ENCODE measurements around the gene IFNGR1. TPM values are rescaled to one million over a fixed set of nuclear protein-coding genes. Genes with fewer than 3 reads are reported as not detected.

Gene IFNGR1
- total and polyA plus RNA-seq, 10 of the 15 experiments (the other 5 are each of a cell fraction or from before 2014, with no cell fraction given): 89.0 to 296 (median 138) TPM

DNA sequence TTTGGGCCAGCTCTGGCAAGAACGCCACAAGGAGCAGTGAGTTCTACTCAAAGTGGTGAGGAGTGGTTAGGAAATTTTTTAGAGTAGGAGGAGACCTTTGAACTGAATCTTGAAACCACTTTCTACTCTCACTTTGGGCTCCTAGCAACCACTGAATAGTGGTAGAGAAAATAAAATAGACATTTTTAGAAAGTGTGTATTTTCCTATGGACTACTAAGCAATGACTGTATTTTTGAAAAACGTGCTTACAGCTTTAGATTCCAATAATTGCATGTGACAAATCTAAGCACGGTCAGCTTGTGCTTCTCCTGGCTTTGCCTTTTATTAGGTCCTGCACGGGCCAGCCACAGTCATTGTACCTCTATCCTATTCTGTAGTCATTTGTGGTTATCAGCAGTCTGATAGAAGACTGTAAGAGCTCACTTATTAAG is 8.7 kb upstream of the IFNGR1 start (continued):
- TF ChIP-seq SUZ12 (IDR thresholded peaks at IDR 0.05; ENCODE audit: unreplicated experiment) (no peak), RCOR1 (conservative IDR thresholded peaks at IDR 0.05; ENCODE audit: low read depth, low read length) (no peak), ZNF217 (IDR thresholded peaks at IDR 0.05) (no peak), CEBPB (IDR thresholded peaks at IDR 0.05; ENCODE audit: borderline replicate concordance in 1 of 2, low read depth in 2 of 2, low read length in 2 of 2) (no peak), ZNF384 (IDR thresholded peaks at IDR 0.05; ENCODE audit: borderline replicate concordance, low read depth, low read length) (no peak), TCF7 (IDR thresholded peaks at IDR 0.05; ENCODE audit: borderline replicate concordance) (peak; percentile 56; the same call in 1 of the 2 replicates), PAX8 (IDR thresholded peaks at IDR 0.05) (no peak), MYC (IDR thresholded peaks at IDR 0.05; ENCODE audit: insufficient read depth, insufficient read length, insufficient replicate concordance, low read length, severe bottlenecking) (no peak), HCFC1 (IDR thresholded peaks at IDR 0.05; ENCODE audit: low read length) (no peak), POLR2AphosphoS2 (IDR thresholded peaks at IDR 0.05; ENCODE audit: low read depth, low read length) (no peak), IKZF2 (IDR thresholded peaks at IDR 0.05) (peak; percentile 79 to 84; a peak in 3 of 4 replicates), FOXM1 (IDR thresholded peaks at IDR 0.05; ENCODE audit: low read depth, low read length) (0 out of 2 replicates have a peak, but pooled peaks have one; percentile 31)
- TF ChIP-seq, protein P1, sequence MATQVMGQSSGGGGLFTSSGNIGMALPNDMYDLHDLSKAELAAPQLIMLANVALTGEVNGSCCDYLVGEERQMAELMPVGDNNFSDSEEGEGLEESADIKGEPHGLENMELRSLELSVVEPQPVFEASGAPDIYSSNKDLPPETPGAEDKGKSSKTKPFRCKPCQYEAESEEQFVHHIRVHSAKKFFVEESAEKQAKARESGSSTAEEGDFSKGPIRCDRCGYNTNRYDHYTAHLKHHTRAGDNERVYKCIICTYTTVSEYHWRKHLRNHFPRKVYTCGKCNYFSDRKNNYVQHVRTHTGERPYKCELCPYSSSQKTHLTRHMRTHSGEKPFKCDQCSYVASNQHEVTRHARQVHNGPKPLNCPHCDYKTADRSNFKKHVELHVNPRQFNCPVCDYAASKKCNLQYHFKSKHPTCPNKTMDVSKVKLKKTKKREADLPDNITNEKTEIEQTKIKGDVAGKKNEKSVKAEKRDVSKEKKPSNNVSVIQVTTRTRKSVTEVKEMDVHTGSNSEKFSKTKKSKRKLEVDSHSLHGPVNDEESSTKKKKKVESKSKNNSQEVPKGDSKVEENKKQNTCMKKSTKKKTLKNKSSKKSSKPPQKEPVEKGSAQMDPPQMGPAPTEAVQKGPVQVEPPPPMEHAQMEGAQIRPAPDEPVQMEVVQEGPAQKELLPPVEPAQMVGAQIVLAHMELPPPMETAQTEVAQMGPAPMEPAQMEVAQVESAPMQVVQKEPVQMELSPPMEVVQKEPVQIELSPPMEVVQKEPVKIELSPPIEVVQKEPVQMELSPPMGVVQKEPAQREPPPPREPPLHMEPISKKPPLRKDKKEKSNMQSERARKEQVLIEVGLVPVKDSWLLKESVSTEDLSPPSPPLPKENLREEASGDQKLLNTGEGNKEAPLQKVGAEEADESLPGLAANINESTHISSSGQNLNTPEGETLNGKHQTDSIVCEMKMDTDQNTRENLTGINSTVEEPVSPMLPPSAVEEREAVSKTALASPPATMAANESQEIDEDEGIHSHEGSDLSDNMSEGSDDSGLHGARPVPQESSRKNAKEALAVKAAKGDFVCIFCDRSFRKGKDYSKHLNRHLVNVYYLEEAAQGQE (IDR thresholded peaks at IDR 0.05; ENCODE audit: low read depth, low read length): no peak
- TF ChIP-seq, protein P2, sequence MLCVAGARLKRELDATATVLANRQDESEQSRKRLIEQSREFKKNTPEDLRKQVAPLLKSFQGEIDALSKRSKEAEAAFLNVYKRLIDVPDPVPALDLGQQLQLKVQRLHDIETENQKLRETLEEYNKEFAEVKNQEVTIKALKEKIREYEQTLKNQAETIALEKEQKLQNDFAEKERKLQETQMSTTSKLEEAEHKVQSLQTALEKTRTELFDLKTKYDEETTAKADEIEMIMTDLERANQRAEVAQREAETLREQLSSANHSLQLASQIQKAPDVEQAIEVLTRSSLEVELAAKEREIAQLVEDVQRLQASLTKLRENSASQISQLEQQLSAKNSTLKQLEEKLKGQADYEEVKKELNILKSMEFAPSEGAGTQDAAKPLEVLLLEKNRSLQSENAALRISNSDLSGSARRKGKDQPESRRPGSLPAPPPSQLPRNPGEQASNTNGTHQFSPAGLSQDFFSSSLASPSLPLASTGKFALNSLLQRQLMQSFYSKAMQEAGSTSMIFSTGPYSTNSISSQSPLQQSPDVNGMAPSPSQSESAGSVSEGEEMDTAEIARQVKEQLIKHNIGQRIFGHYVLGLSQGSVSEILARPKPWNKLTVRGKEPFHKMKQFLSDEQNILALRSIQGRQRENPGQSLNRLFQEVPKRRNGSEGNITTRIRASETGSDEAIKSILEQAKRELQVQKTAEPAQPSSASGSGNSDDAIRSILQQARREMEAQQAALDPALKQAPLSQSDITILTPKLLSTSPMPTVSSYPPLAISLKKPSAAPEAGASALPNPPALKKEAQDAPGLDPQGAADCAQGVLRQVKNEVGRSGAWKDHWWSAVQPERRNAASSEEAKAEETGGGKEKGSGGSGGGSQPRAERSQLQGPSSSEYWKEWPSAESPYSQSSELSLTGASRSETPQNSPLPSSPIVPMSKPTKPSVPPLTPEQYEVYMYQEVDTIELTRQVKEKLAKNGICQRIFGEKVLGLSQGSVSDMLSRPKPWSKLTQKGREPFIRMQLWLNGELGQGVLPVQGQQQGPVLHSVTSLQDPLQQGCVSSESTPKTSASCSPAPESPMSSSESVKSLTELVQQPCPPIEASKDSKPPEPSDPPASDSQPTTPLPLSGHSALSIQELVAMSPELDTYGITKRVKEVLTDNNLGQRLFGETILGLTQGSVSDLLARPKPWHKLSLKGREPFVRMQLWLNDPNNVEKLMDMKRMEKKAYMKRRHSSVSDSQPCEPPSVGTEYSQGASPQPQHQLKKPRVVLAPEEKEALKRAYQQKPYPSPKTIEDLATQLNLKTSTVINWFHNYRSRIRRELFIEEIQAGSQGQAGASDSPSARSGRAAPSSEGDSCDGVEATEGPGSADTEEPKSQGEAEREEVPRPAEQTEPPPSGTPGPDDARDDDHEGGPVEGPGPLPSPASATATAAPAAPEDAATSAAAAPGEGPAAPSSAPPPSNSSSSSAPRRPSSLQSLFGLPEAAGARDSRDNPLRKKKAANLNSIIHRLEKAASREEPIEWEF (IDR thresholded peaks at IDR 0.05; ENCODE audit: insufficient replicate concordance, low read depth, low read length): no peak
- TF ChIP-seq, protein P3, sequence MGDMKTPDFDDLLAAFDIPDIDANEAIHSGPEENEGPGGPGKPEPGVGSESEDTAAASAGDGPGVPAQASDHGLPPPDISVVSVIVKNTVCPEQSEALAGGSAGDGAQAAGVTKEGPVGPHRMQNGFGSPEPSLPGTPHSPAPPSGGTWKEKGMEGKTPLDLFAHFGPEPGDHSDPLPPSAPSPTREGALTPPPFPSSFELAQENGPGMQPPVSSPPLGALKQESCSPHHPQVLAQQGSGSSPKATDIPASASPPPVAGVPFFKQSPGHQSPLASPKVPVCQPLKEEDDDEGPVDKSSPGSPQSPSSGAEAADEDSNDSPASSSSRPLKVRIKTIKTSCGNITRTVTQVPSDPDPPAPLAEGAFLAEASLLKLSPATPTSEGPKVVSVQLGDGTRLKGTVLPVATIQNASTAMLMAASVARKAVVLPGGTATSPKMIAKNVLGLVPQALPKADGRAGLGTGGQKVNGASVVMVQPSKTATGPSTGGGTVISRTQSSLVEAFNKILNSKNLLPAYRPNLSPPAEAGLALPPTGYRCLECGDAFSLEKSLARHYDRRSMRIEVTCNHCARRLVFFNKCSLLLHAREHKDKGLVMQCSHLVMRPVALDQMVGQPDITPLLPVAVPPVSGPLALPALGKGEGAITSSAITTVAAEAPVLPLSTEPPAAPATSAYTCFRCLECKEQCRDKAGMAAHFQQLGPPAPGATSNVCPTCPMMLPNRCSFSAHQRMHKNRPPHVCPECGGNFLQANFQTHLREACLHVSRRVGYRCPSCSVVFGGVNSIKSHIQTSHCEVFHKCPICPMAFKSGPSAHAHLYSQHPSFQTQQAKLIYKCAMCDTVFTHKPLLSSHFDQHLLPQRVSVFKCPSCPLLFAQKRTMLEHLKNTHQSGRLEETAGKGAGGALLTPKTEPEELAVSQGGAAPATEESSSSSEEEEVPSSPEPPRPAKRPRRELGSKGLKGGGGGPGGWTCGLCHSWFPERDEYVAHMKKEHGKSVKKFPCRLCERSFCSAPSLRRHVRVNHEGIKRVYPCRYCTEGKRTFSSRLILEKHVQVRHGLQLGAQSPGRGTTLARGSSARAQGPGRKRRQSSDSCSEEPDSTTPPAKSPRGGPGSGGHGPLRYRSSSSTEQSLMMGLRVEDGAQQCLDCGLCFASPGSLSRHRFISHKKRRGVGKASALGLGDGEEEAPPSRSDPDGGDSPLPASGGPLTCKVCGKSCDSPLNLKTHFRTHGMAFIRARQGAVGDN (IDR thresholded peaks at IDR 0.05): no peak
- TF ChIP-seq, protein P4, sequence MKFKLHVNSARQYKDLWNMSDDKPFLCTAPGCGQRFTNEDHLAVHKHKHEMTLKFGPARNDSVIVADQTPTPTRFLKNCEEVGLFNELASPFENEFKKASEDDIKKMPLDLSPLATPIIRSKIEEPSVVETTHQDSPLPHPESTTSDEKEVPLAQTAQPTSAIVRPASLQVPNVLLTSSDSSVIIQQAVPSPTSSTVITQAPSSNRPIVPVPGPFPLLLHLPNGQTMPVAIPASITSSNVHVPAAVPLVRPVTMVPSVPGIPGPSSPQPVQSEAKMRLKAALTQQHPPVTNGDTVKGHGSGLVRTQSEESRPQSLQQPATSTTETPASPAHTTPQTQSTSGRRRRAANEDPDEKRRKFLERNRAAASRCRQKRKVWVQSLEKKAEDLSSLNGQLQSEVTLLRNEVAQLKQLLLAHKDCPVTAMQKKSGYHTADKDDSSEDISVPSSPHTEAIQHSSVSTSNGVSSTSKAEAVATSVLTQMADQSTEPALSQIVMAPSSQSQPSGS (IDR thresholded peaks at IDR 0.05; ENCODE audit: low read length): 0 out of 2 replicates have a peak, but pooled peaks have one; percentile 27

Measured in GM12878 (cell line).